C4-2B (cell line): Measurements from ENCODE around the gene ALKBH7.

Experiments used
- H3K27ac ChIP-seq: fragments of 450-650 bp; 2 replicates; pipeline ENCODE4 v1.5.1; 2017
- ZFX ChIP-seq: fragments of 450-650 bp; IDR thresholded peaks from 2 replicates; pipeline ENCODE4 v1.6.1; 2017
- TF ChIP-seq, protein P1 (sequence below): fragments of 450-650 bp; conservative IDR thresholded peaks from 2 replicates; pipeline ENCODE4 v1.5.1; 2017; ENCODE audit warnings: mild to moderate bottlenecking

The ALKBH7 gene

DNA sequence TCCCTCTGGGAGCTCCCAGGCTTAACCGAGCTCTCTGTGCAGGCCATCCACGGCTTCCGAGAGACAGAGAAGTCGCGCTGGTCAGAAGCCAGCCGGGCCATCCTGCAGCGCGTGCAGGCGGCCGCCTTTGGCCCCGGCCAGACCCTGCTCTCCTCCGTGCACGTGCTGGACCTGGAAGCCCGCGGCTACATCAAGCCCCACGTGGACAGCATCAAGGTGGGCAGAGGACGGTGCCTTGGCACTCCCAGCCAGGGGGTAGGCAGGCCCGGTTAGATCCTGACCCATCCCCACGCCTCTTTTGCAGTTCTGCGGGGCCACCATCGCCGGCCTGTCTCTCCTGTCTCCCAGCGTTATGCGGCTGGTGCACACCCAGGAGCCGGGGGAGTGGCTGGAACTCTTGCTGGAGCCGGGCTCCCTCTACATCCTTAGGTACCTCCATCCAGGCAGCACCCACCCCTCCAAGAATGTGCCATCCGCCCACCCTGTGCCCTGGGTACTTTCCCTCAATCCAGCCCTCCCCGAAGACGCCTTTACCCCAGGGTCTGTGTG, 1.6 kb downstream of the ALKBH7 start:
- TF ChIP-seq, protein P1, sequence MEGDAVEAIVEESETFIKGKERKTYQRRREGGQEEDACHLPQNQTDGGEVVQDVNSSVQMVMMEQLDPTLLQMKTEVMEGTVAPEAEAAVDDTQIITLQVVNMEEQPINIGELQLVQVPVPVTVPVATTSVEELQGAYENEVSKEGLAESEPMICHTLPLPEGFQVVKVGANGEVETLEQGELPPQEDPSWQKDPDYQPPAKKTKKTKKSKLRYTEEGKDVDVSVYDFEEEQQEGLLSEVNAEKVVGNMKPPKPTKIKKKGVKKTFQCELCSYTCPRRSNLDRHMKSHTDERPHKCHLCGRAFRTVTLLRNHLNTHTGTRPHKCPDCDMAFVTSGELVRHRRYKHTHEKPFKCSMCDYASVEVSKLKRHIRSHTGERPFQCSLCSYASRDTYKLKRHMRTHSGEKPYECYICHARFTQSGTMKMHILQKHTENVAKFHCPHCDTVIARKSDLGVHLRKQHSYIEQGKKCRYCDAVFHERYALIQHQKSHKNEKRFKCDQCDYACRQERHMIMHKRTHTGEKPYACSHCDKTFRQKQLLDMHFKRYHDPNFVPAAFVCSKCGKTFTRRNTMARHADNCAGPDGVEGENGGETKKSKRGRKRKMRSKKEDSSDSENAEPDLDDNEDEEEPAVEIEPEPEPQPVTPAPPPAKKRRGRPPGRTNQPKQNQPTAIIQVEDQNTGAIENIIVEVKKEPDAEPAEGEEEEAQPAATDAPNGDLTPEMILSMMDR = no peak
- no peak for TF ChIP-seq ZFX
- H3K27ac ChIP-seq = peak overlapping the region; percentile 98

DNA sequence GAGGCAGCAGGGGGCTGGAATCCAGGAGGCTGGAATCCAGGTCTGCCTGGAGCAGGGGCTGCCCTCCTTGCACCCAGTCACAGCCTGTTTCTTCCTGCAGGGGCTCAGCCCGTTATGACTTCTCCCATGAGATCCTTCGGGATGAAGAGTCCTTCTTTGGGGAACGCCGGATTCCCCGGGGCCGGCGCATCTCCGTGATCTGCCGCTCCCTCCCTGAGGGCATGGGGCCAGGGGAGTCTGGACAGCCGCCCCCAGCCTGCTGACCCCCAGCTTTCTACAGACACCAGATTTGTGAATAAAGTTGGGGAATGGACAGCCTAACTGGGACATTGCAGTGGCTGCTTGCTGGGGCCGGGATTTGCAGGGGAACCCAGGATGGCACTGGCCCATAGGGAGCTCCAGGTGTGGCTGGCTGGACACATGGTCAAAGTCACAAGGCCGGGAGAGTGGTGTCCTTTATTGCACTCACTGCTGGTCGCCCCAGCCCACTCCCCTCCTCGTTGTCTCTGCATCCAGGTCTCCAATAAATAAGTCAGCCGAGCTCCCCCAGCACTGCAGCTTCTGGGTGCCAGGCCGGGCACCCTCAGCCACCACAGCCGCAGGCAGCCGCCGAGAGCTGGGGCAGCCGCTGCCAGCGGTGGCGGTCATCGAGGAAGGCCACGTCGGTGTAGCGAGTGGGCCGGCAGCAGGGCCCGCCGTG, 2.3 kb downstream of the ALKBH7 start:
- no peak overlapping the region; the same call in 1 of the 2 replicates for H3K27ac ChIP-seq
- TF ChIP-seq, protein P1 = no peak
- TF ChIP-seq ZFX = no peak

DNA sequence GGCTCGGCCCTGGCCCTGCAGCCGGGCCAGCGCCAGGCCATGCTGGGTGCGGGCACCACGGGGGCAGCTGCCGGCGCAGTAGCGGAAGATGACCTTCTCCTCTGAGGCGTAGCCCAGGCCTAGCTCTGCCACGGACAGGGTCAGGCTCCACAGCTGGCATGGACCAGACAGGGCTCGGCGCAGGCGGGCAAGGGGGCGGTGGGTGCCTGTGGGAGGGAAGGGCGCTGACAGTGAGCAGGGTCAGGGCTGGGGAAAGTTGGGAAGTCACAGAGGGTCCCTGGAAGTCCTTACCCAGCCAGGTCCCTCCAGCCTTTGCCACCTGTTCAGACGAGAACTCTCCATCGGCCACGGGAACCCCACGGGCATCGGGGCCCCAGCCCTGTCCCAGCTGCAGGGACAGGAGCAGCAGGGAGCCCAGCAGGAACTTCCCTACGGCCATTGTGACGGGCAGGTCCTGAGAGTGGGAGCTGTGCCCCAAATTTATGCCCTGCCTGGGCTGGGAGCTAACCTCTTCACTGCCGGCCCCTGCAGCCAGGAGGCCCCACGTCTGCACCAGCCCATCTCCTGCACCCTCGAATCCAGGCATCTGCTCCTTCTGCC, 2.9 kb downstream of the ALKBH7 start, which contains the start of gene PSPN:
Gene PSPN, minus strand, starts transcription at position 523 of the 600 bp plus-strand sequence. Its CDS starts 84 bp downstream, at position 439.
- no peak within 1 kb of the TSS for H3K27ac ChIP-seq

DNA sequence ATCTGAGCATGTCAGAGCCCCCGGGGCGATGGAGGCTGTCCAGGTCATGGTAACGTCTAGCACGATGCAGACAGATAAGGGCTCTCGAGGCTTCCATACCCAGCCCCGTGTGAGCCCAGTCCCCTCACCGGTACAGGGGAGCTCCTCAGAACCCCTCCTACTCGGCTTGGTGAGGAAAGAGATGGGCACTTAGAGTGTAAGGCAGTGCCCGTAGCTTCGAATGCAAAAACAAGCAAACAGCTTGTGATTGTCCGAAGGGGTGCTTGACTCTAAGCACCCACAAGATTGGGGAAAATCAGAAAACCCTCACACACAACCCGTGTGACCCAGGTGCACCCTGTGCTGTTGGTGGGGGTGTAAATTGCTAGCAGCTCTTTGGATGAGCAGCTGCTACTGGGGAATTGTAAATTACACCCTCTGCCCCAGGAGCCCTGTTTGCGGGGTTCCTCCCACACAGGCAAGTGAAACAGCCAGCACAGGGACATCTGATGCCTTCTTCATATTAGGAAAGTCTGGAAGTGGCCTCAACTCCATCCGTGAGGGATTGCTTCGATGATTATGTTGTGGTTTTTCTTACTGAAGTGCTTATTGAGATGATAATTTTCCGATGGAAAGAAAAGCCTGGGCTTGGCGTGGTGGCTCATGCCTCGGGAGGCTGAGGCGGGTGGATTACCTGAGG, 4.1 kb downstream of the ALKBH7 start:
- H3K27ac ChIP-seq = no peak overlapping the region

More for the DNA sequence above, 2.9 kb downstream of the ALKBH7 start, which contains the start of gene PSPN:
- TF ChIP-seq, protein P1 = no peak
- TF ChIP-seq ZFX = no peak

DNA sequence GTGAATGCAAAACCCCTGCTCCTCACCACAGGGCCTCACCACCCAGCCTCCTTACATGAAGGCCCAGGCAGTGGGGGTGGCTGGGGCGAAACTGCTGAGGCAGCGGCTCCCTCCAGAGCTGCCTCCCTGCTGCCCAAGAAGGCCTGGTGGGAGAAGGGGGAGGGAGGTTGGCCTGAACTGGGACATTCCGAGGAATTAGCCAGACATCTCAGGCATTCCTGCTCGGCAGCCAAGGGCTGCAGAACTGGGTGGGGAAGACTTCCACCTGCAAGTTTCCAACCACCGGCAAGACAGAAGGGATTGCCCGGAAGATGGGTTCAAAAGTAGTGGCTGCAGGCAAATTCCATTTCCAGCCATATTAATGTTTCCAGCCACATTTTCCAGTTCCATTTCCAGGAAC, 5.4 kb downstream of the ALKBH7 start:
- H3K27ac ChIP-seq = no peak overlapping the region
- TF ChIP-seq, protein P1 = no peak
- no peak for TF ChIP-seq ZFX

More for the DNA sequence above, 4.1 kb downstream of the ALKBH7 start:
- TF ChIP-seq, protein P1 = no peak
- no peak for TF ChIP-seq ZFX

DNA sequence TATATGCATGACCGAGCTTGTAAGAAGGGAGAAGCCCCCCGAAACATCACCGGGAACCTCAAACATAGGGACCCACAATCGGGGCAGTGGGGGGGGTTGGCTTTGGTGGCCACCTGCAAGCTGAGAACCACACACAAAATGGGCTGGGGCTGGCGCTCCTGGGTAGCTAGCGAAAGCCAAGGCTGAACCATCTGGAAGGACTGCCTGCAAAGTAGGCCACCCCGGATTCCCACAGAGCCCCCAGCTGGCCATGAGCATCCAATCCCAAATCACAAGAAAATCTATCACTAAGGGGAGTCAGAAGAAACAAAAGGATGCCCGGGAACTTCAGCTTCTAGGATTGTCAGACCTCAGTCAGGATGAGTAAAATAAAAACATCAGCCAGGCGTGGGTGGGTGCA, 5.9 kb downstream of the ALKBH7 start:
- H3K27ac ChIP-seq = no peak overlapping the region
- TF ChIP-seq ZFX = no peak
- TF ChIP-seq, protein P1 = no peak

DNA sequence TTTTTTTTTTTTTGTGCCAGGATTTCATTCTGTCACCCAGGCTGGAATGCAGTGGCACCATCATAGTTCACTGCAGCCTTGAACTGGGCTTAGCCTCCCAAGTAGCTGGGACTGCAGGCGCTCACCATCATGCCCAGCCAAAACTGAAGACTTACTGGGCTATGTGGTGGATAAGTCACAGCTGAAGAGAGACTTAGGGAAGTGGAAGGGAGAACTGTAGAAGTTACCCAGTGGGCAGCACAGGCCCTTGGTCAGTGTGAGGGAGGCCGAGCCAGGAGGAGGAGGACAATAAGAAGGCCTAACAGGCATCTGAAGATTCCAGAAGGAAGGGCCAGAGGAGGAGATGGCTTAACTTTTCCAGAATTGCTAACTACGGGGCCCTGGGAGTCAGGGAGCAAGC, 7.2 kb downstream of the ALKBH7 start:
- no peak for TF ChIP-seq ZFX
- TF ChIP-seq, protein P1 = no peak
- no peak overlapping the region for H3K27ac ChIP-seq
